ENCODE measurements around the gene TUG1. TPM values are rescaled to one million over a fixed set of nuclear protein-coding genes. Genes with fewer than 3 reads are reported as not detected.

Gene TUG1
- total and polyA plus RNA-seq, 2 donors (not counting 3 experiments of a cell fraction or from before 2014, with no cell fraction given), result 77.1 to 85.9 TPM

DNA sequence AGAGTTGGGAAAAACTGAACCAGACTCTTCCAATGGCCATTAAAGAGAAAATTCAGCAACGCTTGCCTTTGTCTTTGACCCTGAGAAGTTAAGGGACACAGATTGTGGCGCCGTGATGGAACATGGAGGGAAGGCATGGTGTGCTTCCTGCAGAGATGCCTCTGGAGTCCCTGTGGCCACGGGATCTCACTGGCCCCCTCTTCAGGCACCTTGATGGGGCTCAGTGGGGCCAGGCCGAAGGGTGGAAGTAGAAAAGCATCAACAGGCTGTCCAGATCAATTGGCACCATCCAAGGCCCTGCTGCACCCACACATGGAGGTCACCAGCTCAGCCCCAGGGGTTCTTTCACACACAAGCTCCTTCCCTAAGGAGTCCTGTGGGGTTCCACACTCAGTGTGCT, 43.4 kb upstream of the TUG1 start:
- Histone ChIP-seq H3K4me2 (ENCODE audit: insufficient read depth, low read length) (no peak overlapping the region), H3K9ac (replicated peaks; ENCODE audit: extremely low read depth, insufficient read depth, low read length) (no peak overlapping the region), H3K9me1 (replicated peaks; ENCODE audit: control insufficient read depth, extremely low read depth, insufficient read depth, low read length) (no peaks in the 10 kb centered on the region), H3K9me3 (replicated peaks; ENCODE audit: control insufficient read depth, insufficient read depth, low read length) (no peaks in the 10 kb centered on the region), H3K27ac (ENCODE audit: insufficient read depth, low read depth, low read length) (no peak overlapping the region), H2AFZ (ENCODE audit: low read depth, low read length) (no peak overlapping the region), H3K79me2 (ENCODE audit: control insufficient read depth, insufficient read depth, low read length) (no peaks in the 10 kb centered on the region), H3K4me1 (ENCODE audit: control insufficient read depth, extremely low read depth, insufficient read depth, low read length) (peaks cover 11% of the 10 kb centered on the region), H3K36me3 (ENCODE audit: control insufficient read depth in 2 of 2, extremely low read depth in 1 of 2, insufficient read depth in 2 of 2, low read length in 2 of 2) (peaks cover 8 to 30% of the 10 kb centered on the region in 2 experiments), H4K20me1 (replicated peaks; ENCODE audit: control insufficient read depth, extremely low read depth, insufficient read depth, low read length) (no peaks in the 10 kb centered on the region), H3K27me3 (ENCODE audit: control insufficient read depth in 2 of 2, insufficient read depth in 2 of 2, low read length in 2 of 2) (no peaks in the 10 kb centered on the region), H3K4me3 (replicated peaks in 1 of 3; ENCODE audit: insufficient read depth in 1 of 3, low read depth in 1 of 3, low read length in 3 of 3) (no peak overlapping the region)
- BruUV-seq (replicated peaks), result no TSS peak
- ChIA-PET CTCF (no interaction called here), POLR2A (interaction anchor here (0.7 kb wide), 1 partner anchor 167 kb away, joined by 9 read pairs; no protein-coding TSS in a partner anchor)
- no peak for FAIRE-seq
- TF ChIP-seq GATA2 (IDR thresholded peaks at IDR 0.05; ENCODE audit: insufficient read depth, insufficient read length, low read depth, low read length) (no peak), EZH2 (IDR thresholded peaks at IDR 0.05; ENCODE audit: borderline replicate concordance, low read depth, low read length, severe bottlenecking) (no peak), POLR2AphosphoS5 (IDR thresholded peaks at IDR 0.05; ENCODE audit: insufficient read depth, low read depth, low read length) (no peak), JUN (IDR thresholded peaks at IDR 0.05; ENCODE audit: borderline replicate concordance, insufficient read depth, insufficient read length, low read depth) (no peak), FOS (IDR thresholded peaks at IDR 0.05; ENCODE audit: borderline replicate concordance, insufficient read depth, low read length) (no peak), MYC (IDR thresholded peaks at IDR 0.05; ENCODE audit: low read depth, low read length) (no peak), POLR2A (IDR thresholded peaks at IDR 0.05; ENCODE audit: low read depth, low read length) (no peak), CTCF (IDR thresholded peaks at IDR 0.05; ENCODE audit: extremely low read depth in 1 of 2, insufficient read depth in 1 of 2, low read depth in 1 of 2, low read length in 2 of 2) (no peak)
- TF ChIP-seq, protein P1, sequence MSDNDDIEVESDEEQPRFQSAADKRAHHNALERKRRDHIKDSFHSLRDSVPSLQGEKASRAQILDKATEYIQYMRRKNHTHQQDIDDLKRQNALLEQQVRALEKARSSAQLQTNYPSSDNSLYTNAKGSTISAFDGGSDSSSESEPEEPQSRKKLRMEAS (IDR thresholded peaks at IDR 0.05; ENCODE audit: insufficient read depth, insufficient read length), result no peak
- dilution Hi-C loops (cut with MboI; ENCODE audit: extremely low pct_ligation_motif_present, low sequenced_read_pairs), result no loop called here
- intact Hi-C loops (cut with micrococcal nuclease), result no loop called here
- no peak for DNase-seq (ENCODE audit: low read depth, low spot score)
